NCI-H748 (cell line): ENCODE results near the gene PMFBP1.

Source experiments
- DNase-seq: peaks from one replicate; lab custom pipeline; 2025; ENCODE audit not compliant: unreplicated experiment; lab: John Stamatoyannopoulos, UW

Gene PMFBP1

GRCh38 chr16:72131036-72131435 is 40.9 kb downstream of the PMFBP1 start:
- DNase-seq = no peak

- DNase-seq = no peak
Observed at GRCh38 chr16:72129976-72130656, 41.8 kb downstream of the PMFBP1 start.

GRCh38 chr16:72128701-72129100 is 43.3 kb downstream of the PMFBP1 start:
- no peak for DNase-seq

- DNase-seq = no peak
Observed at GRCh38 chr16:72126429-72126765, 45.6 kb downstream of the PMFBP1 start.

GRCh38 chr16:72125635-72126428 is 46.1 kb downstream of the PMFBP1 start:
- DNase-seq = no peak

- peak; percentile 49 for DNase-seq
Observed at GRCh38 chr16:72124761-72125634, 47.0 kb downstream of the PMFBP1 start.

- DNase-seq = no peak
Observed at GRCh38 chr16:72124148-72124547, 47.8 kb downstream of the PMFBP1 start.

- no peak for DNase-seq
Observed at GRCh38 chr16:72123426-72123825, 48.5 kb downstream of the PMFBP1 start.

GRCh38 chr16:72122916-72123315 is 49.0 kb downstream of the PMFBP1 start:
- no peak for DNase-seq

GRCh38 chr16:72122308-72122707 is 49.6 kb downstream of the PMFBP1 start:
- DNase-seq = no peak

GRCh38 chr16:72120026-72120425 is 51.9 kb downstream of the PMFBP1 start:
- DNase-seq = no peak

GRCh38 chr16:72113616-72113945 is 58.4 kb downstream of the PMFBP1 start:
- no peak for DNase-seq

GRCh38 chr16:72112906-72113615 is 58.9 kb downstream of the PMFBP1 start:
- DNase-seq = no peak

- no peak for DNase-seq
Observed at GRCh38 chr16:72112452-72112792, 59.5 kb downstream of the PMFBP1 start.

- DNase-seq = no peak
Observed at GRCh38 chr16:72111657-72112451, 60.1 kb downstream of the PMFBP1 start.

GRCh38 chr16:72110662-72111615 is 61.0 kb downstream of the PMFBP1 start:
- no peak for DNase-seq

GRCh38 chr16:72109966-72110530 is 61.9 kb downstream of the PMFBP1 start:
- DNase-seq = no peak

- no peak for DNase-seq
Observed at GRCh38 chr16:72109300-72109699, 62.7 kb downstream of the PMFBP1 start.
